ENCODE measurements around the gene NUDT1.
"Not testable (repeated sequence)": the region's sequence is repeated elsewhere in the genome, so short reads cannot be mapped to it uniquely, and the experiment has no call there.

The NUDT1 gene

DNA sequence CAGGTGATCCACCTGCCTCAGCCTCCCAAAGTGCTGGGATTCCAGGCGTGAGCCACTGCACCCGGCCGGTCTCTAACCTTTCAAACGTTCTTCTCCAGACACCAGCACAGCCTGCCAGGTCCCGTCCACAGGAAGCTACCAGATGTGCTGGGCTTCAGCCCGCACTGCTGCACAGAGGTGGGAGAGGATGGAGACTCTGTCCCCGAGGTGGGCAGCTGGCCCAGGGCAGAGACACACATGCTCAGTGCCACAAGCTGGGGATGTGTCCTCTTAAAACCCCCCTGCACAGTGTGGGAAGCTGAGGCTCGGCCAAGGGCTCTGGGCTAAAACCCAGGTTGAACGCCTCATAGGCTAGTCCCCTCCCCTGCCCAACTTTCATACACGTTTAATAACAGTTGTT is 9.4 kb downstream of the NUDT1 start:
- DNase-seq, result no peak

DNA sequence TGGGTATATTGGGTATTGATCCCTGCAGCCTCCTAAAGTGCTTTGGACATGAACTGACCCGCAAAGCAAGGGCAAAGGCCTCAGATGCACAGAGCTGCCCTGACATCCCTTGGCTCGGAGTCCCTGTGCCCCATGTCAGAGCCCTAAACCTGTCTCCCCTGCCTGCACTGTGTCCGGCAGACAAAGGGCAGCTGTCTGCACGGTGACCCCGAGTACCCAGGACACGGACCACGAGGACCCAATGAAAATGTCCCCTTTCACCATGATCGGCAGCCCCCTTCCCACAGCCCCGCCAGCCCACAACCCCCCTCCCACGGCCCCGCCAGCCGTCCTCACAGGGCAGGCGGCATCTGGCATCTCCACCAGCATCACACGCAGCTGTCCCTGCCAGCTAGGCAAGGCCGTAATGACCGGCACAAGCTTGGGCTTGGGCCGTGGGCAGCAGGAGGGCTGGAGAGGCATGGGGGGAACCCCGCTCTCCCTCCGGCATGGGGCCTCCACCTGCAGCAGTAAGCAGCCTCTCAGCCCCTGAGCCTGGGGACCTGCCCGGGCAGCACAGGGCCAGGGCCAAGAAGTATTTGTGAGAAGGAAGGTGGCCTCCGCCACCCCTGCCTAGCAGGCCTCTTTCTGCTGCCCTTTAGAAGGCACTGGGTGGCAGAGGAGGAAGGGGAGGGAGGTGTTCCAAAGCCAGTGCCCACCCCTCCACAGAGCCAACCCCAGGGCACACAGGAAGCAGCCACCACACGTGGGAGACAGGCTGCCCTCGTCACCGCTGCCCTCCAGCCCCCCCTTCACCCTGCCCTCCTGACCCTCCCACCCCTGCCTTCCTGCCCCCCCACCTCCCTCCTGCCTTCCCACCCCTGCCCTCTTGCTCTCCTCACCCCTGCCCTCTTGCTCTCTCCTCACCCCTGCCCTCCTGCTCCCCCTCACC is 10.1 kb downstream of the NUDT1 start:
- DNase-seq, result no peak

DNA sequence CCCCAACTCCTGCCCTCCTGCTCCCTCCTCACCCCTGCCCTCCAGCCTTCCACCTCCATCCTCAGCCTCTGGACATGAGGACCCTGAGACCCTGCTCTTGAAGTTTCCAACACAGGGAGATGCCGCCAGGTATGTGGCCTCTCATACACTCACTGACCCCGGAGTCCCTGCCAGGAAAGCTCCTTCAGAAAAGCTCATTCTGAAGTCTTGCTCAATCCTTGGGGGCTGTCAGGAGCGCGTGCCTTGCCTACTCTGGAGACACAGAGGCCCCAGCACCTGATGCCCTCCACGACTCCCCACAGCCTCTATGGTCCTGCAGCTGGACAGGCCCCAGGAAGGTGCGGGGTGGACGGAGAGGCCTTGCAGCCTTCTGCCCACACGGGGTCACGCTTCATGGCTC is 11.0 kb downstream of the NUDT1 start:
- no peak for DNase-seq

DNA sequence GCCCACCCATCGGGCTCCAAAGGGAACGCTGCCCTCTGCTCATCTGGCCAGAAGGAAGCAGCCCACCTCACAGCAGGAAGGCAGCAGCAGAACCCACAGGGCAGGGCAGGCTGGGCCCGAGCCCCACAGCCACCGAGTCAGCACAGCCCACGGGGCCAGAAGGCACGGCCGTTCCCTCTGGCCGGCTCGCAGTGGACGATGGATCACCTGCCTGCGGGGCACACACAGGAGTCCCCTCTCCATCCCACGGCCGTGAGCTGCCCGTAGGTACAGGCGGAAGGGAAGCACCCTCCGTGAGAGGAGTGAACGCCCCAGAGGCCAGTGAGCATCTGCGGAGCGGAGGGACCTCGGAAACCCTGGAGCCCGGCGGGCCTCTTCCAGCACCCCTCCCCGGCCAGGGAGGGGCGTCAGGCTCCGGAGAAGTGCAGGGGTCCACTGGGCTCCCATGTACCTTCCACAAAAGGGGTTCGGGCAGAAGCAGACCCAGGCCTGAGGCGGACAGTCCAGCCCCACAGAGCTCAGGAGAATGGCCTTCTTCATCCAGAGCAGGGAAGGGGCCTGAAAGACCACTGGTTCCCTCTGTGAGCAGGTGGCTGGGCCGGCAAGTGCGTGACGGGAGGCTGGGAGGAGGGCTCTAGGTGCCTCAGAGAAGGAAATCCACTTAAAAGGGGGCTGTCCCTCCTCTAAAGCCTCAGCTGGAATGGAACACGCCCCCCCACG is 11.7 kb downstream of the NUDT1 start:
- DNase-seq, result no peak

DNA sequence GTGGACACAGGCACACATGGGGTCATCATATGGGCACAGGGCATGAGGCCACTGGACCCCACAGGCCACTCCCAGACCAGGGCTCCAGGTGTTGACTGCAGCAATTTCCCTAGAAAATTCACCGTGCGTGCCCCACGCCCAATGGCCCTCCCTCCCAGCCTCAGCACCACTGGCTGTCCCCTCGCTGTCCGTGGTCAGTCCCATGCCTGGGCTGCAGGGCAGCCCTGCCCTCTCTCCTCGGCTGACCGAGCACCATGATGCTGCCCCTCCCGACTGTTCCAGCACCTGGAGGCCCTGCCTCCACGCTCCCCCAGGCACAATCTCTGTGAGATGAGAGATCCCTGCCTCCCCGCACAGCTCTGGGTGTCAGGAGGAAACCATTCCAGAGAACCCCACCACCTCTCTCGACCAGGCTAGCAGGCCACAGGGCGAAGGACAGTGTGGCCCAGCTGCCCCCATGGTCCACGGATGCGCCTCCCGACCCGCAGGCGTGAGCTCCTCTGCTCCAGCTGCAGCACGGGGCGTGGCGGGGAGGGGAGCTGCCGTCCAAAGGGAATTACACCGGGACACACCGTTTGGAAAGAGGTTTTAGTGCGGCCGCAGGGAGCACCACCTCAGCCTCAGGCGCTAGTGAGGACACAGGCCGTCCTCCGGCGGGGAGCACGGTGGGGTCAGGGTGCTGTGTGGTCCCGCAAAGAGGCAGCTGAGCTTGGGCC is 12.6 kb downstream of the NUDT1 start:
- DNase-seq, result no peak

DNA sequence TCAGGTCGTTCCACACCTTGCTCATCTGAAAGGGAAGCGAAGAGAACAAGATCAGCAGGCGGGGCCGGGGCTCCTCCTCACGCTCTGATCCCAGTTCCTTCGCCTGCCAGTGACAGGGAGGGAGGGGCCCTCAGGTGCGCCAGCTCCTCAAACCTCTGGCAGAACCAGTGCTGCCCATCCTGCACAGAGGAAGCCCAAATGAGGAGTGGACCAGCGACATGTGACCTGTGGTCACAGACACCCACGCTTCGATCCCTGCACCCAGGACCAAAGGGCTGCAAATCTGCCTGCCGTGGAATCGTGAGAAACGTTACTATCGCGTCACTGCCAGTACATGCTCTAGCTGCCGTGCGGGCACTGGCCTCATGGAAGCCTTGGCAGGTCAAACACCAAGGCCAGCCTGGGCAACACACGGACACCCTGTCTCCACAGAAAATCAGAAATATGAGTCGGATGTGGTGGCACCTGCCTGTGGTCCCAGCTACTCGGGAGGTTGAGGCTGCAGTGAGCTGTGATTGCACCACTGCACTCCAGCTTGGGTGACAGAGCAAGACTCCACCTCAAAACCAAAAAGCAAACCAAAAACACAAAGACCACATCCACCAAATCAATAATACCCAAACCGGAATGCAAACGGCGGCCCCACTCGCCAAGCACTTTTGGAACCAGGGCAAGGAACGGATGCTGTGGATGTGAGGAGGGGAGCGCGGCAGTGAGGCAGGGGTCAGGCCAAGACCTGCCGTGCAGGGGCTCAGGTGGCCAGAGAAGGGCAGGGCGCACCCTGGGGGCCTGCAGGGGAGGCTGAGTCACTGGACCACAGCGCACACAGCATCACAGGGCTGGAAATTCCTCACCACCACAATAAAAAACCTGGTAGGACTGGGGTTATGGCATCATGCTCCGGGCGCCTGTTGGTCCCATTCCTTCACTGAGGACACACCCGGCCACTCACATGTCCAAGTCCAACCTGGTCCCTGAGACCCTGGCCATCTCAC is 13.4 kb downstream of the NUDT1 start:
- DNase-seq, result no peak

DNA sequence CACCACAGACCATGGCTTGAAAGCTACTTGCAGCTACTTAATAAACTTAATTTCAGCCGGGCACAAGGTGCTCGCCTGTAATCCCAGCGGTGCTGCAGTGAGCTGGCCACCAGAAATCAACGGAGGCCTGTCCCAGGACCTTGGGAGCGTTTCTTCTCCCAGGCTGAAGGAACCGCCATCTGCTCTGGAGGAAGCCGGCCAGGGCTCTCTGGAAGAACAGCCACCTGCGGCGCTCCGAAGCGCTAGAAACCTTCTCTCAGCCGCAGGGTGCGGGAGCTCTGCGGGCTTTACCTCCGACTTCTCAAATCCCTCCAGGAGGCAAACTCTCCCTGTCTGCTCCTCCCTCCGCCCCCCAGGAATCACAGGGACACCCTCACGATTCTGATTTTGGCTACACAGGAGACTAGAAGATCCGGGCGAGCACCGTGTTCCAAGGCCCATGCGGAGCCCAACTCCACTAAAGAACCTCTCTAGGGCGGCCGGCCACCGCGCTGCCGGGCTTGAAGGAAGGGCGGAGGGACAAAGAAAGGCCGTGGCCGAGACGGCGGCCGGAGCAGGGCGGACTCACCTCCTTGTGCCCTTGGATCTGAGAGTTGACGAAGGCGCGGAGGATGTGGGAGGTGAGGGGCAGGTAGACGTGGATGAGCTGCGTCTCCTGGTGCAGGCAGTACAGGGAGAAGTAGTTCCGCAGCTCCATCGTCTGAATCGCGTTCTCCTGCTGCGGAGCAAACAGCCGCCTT is 14.4 kb downstream of the NUDT1 start:
- DNase-seq, result no peak

DNA sequence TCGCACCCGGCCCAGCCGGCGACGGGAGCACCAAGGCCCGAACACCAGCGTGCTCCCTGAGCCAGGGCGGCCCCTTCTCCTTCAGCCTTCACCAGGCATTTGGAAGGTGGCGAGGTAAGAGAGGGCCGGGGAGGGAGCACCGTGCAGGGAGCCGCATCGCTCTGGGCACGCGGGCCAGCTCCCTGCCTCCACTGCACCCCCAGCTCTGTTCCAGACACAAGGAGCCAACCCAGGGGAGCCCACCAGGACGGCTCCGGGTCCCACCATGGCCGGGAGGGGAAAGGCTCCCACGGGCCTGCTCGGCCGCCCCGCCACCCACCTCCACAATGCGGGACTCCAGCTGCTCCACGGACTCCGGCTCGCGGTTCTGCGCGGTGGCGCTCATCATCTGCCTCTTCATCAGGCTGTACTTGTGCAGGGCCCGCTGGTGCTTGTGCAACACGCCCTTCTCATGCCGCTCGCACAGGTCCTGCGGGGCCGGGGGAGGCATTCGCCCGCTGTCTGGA is 15.1 kb downstream of the NUDT1 start:
- no peak for DNase-seq

DNA sequence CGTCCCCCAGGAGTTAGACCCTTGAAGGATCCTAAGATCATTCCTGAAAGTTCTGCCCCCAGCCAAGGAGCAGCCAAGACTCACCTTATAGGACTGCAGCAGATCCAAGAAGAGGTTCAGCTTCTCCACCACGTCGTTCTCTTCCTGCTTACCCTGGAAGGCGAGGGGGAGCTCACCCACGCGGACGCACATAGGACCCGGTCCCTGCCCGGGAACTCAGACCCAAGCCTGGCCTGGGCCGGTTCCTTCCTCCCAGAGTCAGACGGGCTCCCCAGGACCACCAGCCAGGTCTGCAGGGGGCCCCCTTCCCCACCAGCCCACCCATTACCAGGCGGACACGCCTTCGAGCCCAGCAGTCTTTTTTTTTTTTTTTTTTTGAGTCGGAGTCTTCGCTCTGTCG is 15.6 kb downstream of the NUDT1 start:
- DNase-seq, result no peak

DNA sequence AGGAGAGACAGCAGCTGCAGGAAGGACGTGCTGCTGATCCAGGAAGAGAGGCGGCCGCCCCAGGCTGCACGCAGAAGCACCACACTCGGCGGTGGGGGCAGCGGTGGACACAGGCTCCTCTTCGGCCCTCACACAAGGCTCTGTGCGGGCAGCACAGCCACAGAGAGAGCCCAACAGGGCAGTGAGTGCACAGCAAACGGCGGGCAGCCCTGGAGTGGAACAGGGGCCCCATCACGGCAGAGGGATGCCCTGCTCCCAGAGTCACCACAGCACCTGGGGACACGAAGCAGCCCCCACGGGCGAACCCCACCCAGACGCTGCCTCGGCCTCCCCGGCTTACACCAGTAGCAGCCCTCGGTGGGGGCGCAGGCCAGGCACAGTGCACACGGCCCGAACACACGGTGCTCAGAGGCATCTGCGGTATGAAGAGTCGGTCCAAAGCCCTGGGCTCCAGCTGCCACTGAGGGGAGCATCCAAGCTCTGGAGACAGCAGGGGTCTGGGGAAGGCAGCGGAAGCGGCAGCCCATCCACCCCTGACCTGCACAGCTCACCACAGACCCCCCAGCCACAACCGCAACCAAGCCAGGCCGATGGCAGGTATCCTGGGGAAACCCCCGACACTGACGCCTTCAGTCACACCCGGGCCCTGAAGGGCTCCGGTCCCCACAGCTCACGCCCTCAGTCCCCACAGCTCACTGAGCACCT is 16.8 kb downstream of the NUDT1 start:
- no peak for DNase-seq

DNA sequence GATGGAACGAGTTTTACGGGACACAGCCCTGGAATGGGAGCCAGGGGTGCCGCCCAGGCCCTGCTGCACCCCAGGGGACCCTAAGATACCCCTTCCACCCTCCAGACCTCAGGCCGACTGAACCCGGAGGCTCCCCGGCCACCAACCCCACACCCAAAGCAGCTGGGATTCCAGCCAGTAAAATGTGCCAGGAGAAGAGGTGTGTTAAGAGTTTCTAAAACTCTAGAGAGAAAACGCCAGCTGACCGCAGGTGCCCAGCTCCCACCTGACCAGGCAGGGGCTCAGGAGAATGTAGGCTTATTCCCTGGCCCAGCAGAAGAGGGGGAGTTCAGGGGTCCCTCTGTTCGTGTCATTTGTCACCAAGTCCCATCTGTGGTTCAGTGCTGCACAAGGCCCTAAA is 17.5 kb downstream of the NUDT1 start:
- no peak for DNase-seq

DNA sequence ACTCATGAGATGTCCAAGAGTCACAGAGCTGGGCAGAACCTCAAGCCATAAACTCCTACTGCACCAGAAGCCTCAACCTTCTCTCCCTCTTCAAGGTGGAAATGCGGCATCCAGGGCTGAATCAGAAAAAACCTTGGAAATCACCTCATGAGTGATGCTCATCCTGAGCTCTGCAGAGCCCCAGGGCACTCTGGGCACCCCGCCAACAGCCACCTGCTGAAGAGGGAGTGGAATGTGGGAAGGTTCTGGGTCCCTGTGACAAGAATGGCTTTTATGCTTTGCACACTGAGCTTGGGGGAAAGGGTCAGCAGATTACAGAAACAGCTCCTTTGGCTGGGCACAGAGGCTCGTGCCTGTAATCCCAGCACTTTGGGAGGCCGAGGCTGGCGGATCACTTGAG is 18.8 kb downstream of the NUDT1 start:
- DNase-seq, result no peak

DNA sequence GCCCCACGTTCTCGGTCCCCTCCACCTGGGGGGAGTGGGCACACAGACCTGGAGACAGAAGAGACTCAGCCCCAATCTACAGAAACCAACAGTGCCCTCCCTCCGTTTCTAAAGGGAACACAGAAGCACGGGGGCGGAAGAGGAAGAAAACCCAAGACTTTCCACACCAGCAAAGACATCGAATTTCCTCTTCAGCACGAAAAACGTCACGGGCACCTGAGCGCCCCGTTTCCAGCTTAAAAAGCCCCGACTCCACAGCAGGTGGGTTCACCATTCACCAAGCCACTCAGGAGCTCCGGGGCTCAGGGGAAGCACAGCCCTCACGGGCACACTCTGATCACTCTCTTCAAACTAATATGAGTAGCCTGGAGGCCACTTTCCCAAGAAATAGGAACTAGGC is 19.6 kb downstream of the NUDT1 start:
- DNase-seq, result peak; percentile 66 to 68

DNA sequence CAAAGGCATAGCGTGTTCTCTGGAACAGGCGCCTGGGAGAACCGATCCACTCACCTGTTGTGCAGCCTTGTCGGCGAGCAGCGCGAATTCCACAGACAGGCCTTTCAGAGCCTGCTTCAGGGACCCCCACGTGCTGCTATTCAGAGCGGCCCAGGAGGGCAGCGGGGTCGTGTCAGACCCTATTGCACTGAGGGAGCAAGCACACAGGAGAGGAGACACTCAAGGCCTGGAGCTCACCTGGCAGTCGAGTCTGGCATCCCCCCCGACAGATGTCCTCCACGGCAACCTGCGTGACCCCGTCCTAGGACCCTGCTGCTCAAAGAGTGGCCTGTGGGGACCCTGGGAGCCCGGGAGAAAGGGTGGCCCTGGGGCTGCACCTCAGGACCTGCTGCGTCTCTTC is 21.1 kb downstream of the NUDT1 start:
- no peak for DNase-seq

DNA sequence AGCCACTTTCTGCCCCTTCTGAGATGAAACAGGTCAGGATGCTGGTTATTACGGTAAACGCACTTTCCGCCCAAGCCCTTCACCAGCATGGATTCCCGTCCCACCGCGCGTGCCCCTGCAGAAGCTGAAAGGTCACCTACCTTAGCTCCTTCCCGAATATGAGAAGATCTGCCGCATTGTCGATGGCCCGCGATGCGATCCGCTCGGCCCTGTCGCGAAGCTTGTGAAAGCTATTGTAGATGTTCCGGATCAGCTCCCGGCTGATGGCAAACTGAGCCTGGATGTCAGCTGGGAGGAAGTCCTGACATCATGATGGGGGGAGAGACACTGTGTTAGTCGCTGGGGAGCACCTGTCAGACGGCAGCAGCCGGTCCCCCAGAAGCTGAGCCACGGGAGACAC is 22.1 kb downstream of the NUDT1 start:
- DNase-seq, result no peak

DNA sequence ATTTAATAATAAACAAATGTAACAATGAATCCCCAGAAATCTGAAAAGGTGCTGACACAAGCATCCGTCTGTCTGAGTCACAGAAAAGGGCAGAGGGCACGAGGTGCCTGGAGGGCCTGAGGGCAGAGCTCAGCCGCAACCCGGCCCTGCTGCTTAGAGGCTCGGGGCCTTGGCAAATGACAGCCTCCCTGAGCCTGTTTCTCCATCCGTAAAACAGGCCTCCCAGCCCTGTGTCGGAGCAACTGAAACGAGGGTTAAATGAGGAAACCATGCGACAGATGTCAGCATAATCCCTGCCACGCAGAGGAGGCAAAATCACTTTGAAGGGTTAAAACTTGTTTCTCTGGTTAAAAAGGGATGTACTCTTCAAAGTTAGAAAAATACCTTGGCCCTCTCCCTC is 24.9 kb downstream of the NUDT1 start:
- DNase-seq, result no peak

DNA sequence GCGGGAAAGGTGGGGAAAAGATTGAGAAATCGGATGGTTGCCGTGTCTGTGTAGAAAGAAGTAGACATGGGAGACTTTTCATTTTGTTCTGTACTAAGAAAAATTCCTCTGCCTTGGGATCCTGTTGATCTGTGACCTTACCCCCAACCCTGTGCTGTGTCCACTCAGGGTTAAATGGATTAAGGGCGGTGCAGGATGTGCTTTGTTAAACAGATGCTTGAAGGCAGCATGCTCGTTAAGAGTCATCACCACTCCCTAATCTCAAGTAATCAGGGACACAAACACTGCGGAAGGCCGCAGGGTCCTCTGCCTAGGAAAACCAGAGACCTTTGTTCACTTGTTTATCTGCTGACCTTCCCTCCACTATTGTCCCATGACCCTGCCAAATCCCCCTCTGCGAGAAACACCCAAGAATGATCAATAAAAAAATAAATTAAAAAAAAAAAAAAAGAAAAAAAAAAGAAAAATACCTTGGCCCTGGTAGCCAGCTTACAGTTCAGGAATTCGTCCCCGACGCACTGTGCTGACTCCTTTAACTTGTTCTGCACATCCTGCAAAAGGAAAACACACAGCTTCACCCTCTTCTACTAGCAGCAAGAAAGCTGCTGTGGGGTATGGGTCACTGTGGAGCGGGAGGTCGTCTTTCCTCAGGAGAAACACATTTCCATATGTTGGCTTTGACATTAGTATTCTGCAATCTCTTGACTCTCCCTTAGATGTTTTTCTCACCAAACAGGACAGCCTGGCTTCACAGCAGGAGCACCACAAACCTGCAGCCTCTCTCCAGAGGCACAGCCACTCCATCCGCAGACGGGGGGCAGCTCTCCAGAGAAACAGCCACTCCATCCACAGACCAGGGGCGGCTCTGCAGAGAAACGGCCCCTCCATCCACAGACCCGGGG is 27.3 kb downstream of the NUDT1 start:
- DNase-seq, result not testable (repeated sequence)

DNA sequence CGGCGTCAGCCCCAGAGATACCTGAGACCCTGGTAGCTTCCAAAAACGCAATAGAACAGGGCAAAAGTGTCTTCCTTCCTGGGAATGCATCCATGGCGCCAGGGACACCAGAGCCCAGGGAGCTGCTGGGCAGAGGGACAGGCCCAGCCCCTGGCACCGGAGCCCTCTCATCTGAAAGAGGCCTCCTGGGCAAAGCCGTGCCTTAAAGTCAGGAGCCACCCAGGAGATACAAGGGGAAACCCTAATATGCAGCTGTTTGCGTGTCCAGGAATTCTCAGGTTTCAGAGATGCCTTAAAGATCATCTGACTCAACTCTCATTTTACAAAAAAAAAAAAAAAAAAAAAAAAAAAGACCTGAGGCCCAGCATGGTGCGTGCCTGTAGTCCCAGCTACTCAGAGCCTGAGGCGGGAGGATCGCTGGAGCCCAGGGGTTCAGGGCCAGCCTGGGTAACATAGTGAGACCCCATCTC is 28.0 kb downstream of the NUDT1 start:
- no peak for DNase-seq

DNA sequence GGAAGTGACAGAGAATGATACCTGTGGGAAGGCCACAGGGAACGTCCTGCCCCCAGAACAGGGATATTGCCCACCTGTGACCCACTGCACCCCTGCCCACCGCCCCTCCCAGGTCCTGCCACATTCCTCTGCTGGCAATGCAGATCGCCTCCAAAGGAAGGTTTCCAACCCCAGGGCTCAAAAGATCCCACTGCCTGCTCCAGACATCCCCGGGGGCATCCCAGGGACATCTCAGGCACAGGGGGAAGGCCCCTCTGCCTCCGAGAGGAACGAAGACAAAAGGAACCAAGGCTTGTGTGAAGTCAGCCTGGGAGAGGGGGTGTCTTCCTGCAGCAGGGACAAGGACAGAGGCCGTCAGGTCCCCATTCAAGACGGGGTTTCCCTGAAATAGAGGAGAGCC is 28.5 kb downstream of the NUDT1 start:
- no peak for DNase-seq

Measured in inflammatory macrophage treated with lipopolysaccharide for 1 hour (primary cell).